Loucy (cell line): Measurements from ENCODE around the gene KPNA1.

ENCODE experiments used
- H2AFZ ChIP-seq: fragments of 200-600 bp; sonication (generic); 2 replicates; pipeline ENCODE4 v1.6.0; 2016; ENCODE audit warnings: antibody characterized with exemption, mild to moderate bottlenecking, low read length, moderate library complexity
- H3F3A ChIP-seq: fragments of 200-600 bp; 2 replicates; pipeline ENCODE4 v1.6.0; 2016; ENCODE audit warnings: antibody characterized with exemption, low read depth, mild to moderate bottlenecking
- H3K27me3 ChIP-seq: fragments of 200-600 bp; sonication (generic); 2 replicates; pipeline ENCODE4 v1.6.1; 2014; ENCODE audit warnings: low read length, mild to moderate bottlenecking; ENCODE audit not compliant: insufficient read depth, poor library complexity, severe bottlenecking
- H3K36me3 ChIP-seq: fragments of 200-600 bp; sonication (generic); 2 replicates; pipeline ENCODE4 v1.6.1; 2016; ENCODE audit warnings: low read length; ENCODE audit not compliant: insufficient read depth
- H3K4me1 ChIP-seq: fragments of 200-600 bp; sonication (generic); 2 replicates; pipeline ENCODE4 v1.5.1; 2014; ENCODE audit warnings: low read length, mild to moderate bottlenecking; ENCODE audit not compliant: insufficient read depth, poor library complexity, severe bottlenecking
- H3K4me2 ChIP-seq: fragments of 200-600 bp; sonication (generic); 2 replicates; pipeline ENCODE4 v1.6.0; 2014; ENCODE audit warnings: antibody characterized with exemption, low read length, low read depth, mild to moderate bottlenecking; ENCODE audit not compliant: poor library complexity, severe bottlenecking
- H3K4me3 ChIP-seq: fragments of 200-600 bp; sonication (generic); 2 replicates; pipeline ENCODE4 v1.5.1; 2014; ENCODE audit warnings: low read length, mild to moderate bottlenecking, mixed read lengths; ENCODE audit not compliant: poor library complexity, severe bottlenecking
- H3K79me2 ChIP-seq: fragments of 200-600 bp; sonication (generic); 2 replicates; pipeline ENCODE4 v1.6.1; 2014; ENCODE audit warnings: low read length; ENCODE audit not compliant: insufficient read depth
- H3K9ac ChIP-seq: fragments of 200-600 bp; sonication (generic); 2 replicates; pipeline ENCODE4 v1.6.0; 2014; ENCODE audit warnings: mild to moderate bottlenecking, low read depth, low read length, moderate library complexity; ENCODE audit not compliant: poor library complexity, severe bottlenecking
- H3K9me2 ChIP-seq: fragments of 200-600 bp; sonication (generic); replicated peaks from 2 replicates; pipeline ENCODE4 v1.6.1; 2016; ENCODE audit warnings: low read depth, low read length, mixed read lengths
- H3K9me3 ChIP-seq: fragments of 200-600 bp; sonication (generic); 2 replicates; pipeline ENCODE4 v1.6.1; 2014; ENCODE audit warnings: mild to moderate bottlenecking, antibody characterized with exemption, low read length, low read depth; ENCODE audit not compliant: insufficient read depth
- H4K20me1 ChIP-seq: fragments of 200-600 bp; sonication (generic); 2 replicates; pipeline ENCODE4 v1.6.0; 2014; ENCODE audit warnings: antibody characterized with exemption, low read length, mild to moderate bottlenecking; ENCODE audit not compliant: insufficient read depth, poor library complexity, severe bottlenecking
- EZH2phosphoT487 ChIP-seq: fragments of 200-600 bp; IDR thresholded peaks from 2 replicates; pipeline ENCODE4 v1.6.1; 2018; ENCODE audit warnings: antibody characterized with exemption, mild to moderate bottlenecking, moderate library complexity, borderline replicate concordance
- TF ChIP-seq, protein P1 (sequence below): fragments of 200-600 bp; sonication (generic); conservative IDR thresholded peaks from 2 replicates; pipeline ENCODE4 v1.5.1; 2014; ENCODE audit warnings: mild to moderate bottlenecking, antibody characterized with exemption, low read length

The KPNA1 gene

DNA sequence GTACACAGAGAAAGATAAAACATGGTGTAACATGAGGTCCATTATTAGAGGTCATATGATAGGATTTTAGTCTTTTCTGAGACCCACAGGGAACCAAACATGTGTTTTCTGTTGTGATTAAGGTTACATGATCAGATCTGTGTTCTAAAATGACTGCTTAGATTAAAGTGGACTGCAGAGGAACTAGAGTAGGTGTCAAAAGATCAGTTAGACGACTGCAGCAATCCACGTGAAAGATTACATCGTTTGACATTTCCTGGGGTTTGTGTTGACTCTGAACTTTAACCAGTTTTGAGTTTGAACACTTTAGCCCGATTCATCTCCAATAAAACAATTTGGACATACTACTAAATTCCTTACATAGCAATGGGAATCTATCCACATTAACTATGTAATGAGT lies 136.8 kb downstream of the KPNA1 start:
- Histone ChIP-seq H3K4me2 (no peak overlapping the region), H3K9ac (no peak overlapping the region), H3K4me3 (no peak overlapping the region), H3F3A (no peaks in the 10 kb centered on the region), H3K4me1 (peaks cover 29% of the 10 kb centered on the region), H3K9me2 (no peaks in the 10 kb centered on the region), H2AFZ (no peak overlapping the region), H3K79me2 (peaks cover 41% of the 10 kb centered on the region), H3K9me3 (no peaks in the 10 kb centered on the region), H3K36me3 (no peaks in the 10 kb centered on the region), H4K20me1 (no peaks in the 10 kb centered on the region), H3K27me3 (no peaks in the 10 kb centered on the region)
- TF ChIP-seq EZH2phosphoT487: no peak
- TF ChIP-seq, protein P1, sequence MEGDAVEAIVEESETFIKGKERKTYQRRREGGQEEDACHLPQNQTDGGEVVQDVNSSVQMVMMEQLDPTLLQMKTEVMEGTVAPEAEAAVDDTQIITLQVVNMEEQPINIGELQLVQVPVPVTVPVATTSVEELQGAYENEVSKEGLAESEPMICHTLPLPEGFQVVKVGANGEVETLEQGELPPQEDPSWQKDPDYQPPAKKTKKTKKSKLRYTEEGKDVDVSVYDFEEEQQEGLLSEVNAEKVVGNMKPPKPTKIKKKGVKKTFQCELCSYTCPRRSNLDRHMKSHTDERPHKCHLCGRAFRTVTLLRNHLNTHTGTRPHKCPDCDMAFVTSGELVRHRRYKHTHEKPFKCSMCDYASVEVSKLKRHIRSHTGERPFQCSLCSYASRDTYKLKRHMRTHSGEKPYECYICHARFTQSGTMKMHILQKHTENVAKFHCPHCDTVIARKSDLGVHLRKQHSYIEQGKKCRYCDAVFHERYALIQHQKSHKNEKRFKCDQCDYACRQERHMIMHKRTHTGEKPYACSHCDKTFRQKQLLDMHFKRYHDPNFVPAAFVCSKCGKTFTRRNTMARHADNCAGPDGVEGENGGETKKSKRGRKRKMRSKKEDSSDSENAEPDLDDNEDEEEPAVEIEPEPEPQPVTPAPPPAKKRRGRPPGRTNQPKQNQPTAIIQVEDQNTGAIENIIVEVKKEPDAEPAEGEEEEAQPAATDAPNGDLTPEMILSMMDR: no peak

DNA sequence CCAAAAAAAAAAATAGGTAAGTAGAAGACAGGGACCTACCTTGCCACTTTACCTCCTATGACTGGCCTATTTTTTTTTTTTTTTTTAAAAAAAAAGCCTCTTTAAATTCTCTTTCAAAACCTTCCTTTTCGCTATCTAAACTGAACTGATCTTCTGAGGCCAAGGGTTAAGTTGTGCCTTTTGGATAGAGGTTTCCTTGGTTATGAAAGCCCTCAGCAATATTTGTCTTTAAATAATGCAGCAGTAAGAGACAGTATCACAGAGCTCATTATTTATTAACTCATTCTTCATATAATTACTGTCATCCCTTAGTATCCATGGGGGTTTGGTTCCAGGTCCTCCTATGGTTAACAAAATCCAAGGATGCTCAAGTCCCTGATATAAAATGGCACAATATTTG lies 140.7 kb downstream of the KPNA1 start:
- H3K27me3 ChIP-seq: no peaks in the 10 kb centered on the region
- no peak overlapping the region for H3K9ac ChIP-seq
- no peaks in the 10 kb centered on the region for H4K20me1 ChIP-seq
- no peak overlapping the region for H3K4me3 ChIP-seq
- TF ChIP-seq EZH2phosphoT487: no peak
- TF ChIP-seq, protein P1: no peak
- H3K9me3 ChIP-seq: no peaks in the 10 kb centered on the region
- 0 out of 2 replicates have a peak, but pooled peaks cover 6% of the 10 kb centered on the region for H3K79me2 ChIP-seq
- no peaks in the 10 kb centered on the region for H3K9me2 ChIP-seq
- H2AFZ ChIP-seq: no peak overlapping the region
- H3F3A ChIP-seq: no peaks in the 10 kb centered on the region
- peaks cover 8% of the 10 kb centered on the region for H3K4me1 ChIP-seq
- no peak overlapping the region for H3K4me2 ChIP-seq
- peaks cover 6% of the 10 kb centered on the region for H3K36me3 ChIP-seq
